Femur (tissue), 1 donor: Measurements from ENCODE around the gene EMC1.
"Not testable (repeated sequence)": the region's sequence is repeated elsewhere in the genome, so short reads cannot be mapped to it uniquely, and the experiment has no call there.

ENCODE experiments used
- DNase-seq: peaks from one replicate; pipeline ENCODE4 v3.0.0-alpha.2; 2017

EMC1 gene

DNA sequence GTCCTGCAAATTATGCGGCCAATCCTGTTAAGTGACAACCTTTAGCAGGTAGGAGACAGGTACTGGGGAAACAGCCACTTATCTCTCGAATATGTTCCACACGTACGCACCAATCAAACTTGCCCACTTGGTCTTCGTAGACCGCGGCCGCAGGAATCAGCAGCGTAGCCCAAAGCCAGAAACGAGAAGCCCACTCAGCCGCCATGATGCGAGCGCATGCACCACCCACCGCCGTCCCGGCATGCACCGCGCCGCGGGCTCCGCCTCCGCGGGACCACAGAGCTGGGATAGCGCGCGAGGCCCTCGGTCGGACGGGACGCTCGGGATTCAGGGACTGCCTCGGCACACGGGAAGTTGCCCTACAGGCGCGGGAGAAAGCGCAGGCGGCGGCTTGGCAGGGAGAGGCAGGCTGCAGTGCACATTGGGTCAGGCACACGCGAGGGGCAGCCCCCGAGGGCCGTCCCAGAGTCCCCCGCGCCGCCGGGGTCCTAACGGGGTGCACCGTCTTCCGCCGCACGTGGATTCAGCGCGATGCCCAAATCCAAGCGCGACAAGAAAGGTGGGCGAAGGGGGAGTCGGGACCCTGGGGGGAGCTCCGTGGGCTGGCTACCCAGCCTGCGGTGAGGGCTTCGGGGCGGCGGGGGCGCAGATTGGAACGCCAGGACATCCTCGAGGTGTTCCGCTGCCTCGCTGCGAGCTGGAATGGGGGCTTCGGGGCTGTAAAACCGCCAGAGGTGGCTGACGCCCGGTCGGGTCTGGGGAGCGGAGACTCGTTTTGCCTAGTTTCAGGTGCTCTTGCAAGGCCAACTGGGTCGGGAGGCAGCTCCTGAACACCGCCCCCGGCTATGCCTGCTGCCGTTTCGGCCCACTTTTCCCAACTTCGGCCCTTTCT, at the start of gene EMC1, which contains the start of gene MRTO4:
TSS of gene EMC1 (minus strand) at position 220 of the 892 bp plus-strand sequence. CDS start at position 205, 15 bp downstream.
TSS of gene MRTO4 (plus strand) at position 501 of the 892 bp plus-strand sequence. CDS start at position 532, 31 bp downstream.
- peak; percentile 92 for DNase-seq

DNA sequence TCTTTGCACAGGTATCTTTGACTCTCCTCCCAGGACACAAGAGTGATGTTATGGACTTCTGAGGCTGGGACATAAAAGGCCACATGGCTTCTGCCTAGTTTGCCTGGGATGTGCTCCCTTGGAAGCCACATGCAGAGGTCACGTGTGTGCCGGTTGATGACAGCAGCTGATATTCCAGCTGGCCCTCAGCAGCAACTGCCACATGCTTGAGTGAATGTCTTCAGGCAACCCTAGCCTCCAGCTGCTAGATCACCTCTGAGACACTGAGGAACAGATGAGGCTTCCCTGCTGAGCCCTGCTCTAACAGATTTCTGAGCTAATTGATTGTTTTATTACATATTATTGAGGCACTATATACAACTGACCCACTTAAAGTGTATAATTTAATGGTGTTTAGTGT, 48.9 kb upstream of the EMC1 start:
- no peak for DNase-seq

GRCh38 chr1:19294638-19295037, 43.3 kb upstream of the EMC1 start:
- DNase-seq = no peak

GRCh38 chr1:19289244-19289643, 37.9 kb upstream of the EMC1 start:
- DNase-seq = no peak

DNA sequence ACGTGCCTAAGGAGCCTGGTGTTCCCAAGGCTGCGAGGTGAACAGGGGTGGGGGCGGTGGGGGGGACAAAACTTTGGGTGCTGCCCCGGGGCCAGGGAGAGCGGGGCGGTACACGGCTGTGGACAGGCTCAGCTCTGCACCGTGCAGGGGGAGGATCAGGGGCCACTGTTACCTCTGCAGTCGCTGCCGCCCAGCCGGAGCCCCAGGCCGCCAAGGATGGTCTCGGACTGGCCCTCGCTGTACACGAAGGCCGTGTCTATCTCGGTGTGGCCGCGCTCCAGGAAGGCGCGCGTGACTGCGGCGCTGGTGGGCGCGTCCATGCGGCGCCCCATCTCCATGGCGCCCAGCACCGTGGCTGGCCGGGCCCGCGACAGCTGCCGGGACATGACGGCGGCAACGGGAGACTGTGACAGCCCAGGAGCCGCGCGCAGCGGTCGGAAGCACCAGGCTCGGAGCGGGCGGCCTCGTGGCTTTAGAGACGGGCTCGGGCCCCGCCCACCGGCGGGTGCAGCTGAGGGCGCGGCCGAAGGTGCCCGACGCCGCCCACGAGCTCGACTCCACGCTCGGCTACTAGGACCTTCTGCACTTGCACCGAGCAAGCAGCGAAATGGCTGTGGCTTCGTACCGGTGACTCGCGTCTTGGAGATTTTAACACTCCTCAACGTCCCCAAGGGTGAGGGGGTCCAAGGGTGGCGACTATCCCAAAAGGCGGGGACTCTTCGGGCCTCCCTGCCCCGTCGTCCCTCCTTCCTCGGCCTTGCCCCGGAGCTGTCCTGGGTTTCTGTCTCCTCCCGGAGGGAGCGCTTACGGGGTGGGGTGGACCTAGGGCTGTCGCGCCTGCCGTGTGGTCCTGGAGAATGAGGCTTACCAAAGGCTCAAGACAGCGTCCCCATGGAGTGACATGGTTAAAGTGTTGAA, 37.3 kb upstream of the EMC1 start, which contains the start of gene AKR7A3:
TSS of gene AKR7A3 (minus strand) at position 447 of the 918 bp plus-strand sequence. CDS start at position 386, 61 bp downstream.
- DNase-seq = peak; percentile 48

- DNase-seq = no peak
These were observed 36.3 kb upstream of the EMC1 start for GRCh38 chr1:19287436-19288185.

- not testable (repeated sequence) for DNase-seq
These were observed 34.5 kb upstream of the EMC1 start for GRCh38 chr1:19285807-19286206.

DNA sequence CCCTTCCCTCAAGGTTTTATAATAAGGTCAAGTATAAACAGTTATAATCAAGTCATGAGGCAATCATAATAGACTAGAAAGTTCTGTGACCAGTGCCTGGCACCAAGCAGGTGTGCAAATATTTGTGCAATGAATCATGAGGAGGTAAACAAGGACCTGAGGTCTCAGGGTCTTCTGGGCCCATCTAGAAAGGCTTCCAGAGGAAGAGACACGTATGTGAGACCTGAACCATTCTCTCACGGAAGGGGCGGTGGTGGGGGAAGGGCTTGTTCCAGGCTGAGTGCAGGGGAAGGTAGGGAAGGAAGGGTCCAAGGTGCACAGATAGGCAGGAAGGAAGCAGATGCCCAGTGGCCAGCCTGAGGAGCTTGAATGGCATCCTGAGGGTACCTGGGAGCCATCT, 34.0 kb upstream of the EMC1 start:
- not testable (repeated sequence) for DNase-seq

GRCh38 chr1:19284881-19285280, 33.6 kb upstream of the EMC1 start:
- DNase-seq = no peak

DNA sequence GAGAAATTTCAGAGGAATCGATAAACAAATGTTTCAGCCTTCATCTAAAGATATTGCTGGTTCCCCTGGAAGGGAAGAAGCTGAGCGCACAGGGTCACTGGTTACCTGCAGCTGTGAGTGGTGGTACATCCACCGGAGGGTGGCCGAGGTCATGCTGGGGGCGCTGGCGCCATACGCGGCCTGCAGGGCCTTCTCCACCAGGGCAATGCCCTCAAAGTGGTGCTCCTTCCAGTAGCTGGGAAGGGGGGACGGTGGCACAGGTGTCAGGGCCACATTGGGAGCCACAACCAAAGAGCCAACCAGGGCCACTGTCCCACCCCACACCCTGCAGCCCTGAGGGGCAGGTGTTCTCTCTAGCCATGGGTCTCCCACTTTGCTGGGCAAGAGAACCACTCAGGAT, 32.6 kb upstream of the EMC1 start:
- no peak for DNase-seq

GRCh38 chr1:19274636-19275035, 23.3 kb upstream of the EMC1 start:
- no peak for DNase-seq

DNA sequence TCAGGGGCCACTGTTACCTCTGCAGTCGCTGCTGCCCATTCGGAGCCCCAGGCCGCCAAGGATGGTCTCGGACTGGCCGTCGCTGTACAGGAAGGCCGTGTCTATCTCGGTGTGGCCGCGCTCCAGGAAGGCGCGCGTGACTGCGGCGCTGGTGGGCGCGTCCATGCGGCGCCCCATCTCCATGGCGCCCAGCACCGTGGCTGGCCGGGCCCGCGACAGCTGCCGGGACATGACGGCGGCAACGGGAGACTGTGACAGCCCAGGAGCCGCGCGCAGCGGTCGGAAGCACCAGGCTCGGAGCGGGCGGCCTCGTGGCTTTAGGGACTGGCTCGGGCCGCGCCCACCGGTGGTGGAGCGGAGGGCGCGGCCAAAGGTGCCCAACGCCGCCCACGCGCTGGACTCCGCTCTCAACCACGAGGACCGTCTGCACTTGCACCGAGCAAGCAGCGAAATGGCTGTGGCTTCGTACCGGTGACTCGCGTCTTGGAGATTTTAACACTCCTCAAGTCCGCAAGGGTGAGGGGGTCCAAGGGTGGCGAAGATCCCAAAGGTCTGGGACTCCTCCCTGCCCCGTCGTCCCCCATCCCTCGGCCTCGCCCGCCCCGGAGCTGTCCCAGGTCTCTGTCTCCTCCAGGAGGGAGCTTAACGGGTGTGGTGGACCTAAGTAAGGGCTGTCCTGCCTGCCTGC, 22.7 kb upstream of the EMC1 start:
- not testable (repeated sequence) for DNase-seq

GRCh38 chr1:19273106-19273843, 22.0 kb upstream of the EMC1 start:
- DNase-seq = no peak

GRCh38 chr1:19272064-19272463, 20.7 kb upstream of the EMC1 start:
- no peak for DNase-seq

DNA sequence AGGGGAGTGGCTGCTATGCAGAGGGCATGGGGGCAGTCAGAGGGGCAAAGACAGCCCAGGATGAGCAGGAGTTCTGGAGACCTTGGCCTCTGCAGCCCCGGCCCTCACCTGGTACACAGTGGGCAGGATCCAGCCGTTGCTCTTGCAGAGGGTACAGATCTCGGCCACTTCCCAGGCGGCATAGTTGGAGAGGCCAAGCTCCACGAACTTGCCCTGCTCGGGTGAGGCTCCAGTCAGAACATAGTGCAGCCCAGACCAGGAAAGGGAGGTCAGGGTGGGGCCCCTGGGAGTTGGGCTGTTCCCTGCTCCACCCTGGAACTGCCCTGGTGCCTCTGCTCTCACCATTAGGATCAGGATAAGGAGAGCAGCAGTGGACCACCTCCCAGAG, 19.0 kb upstream of the EMC1 start:
- not testable (repeated sequence) for DNase-seq

DNA sequence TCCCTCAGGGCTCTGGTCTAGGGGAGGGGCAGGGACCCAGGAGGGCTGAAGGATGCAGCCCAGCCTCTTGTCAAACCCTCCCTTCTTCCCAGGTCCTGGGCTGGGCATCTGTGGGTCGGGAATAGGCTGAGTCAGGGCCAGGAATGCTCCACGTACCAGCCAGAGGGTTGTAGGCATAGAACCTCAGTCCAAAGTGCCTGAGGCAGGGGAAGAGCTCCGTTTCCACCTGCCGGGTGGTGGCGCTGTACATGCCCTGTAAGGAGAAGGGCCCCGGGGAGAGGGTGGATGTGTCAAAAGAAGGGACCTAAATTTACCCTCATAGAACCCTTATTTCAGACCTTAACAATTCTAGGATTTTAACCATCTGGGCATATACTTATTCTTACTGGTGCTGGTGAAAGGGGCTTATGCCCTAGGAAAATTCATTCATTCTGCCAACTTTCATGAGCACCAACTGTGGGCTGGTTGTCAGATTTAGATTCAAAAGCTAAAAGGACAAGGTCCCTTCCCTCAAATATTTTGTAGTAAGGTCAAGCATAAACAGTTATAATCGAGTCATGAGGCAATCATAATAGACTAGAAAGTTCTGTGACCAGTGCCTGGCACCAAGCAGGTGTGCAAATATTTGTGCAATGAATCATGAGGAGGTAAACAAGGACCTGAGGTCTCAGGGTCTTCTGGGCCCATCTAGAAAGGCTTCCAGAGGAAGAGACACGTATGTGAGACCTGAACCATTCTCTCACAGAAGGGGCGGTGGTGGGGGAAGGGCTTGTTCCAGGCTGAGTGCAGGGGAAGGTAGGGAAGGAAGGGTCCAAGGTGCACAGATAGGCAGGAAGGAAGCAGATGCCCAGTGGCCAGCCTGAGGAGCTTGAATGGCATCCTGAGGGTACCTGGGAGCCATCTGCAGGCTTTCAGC, 18.4 kb upstream of the EMC1 start:
- not testable (repeated sequence) for DNase-seq

DNA sequence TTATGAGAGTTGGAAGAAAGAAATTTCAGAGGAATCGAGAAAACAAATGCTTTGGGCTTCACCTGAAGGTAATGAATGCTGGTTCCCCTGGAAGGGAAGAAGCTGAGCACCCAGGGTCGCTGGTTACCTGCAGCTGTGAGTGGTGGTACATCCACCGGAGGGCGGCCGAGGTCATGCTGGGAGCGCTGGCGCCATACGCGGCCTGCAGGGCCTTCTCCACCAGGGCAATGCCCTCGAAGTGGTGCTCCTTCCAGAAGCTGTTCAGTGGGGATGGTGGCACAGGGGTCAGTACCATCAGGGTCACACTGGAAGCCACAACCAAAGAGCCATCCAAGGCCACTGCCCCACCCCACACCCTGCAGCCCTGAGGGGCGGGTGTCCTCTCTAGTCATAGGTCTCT, 17.1 kb upstream of the EMC1 start:
- no peak for DNase-seq

GRCh38 chr1:19262744-19263143, 11.4 kb upstream of the EMC1 start:
- DNase-seq = no peak

DNA sequence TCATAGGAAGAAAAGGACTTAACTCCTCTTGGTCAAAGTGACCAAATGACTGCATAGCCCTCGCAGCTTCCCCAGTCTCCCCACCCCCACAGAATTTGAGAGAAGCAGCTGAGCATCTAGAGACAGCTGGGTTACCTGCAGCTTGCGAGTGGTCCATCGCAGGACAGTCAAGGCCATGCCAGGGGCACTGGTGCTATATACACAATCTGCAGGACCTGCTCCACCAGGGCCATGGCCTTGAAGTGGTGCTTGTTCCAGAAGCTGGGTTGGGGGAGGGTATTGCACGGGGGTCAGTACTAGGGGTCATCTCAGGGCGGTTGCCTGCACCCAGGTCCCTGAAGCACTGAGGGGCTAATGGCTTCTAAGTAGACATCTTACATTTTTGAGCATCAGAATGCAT, 10.7 kb upstream of the EMC1 start:
- no peak for DNase-seq
